Fibroblast of the aortic adventitia (primary cell): Measurements from ENCODE around the gene RASEF. TPM values are rescaled to one million over a fixed set of nuclear protein-coding genes. Genes with fewer than 3 reads are reported as not detected.

ENCODE experiments used
- DNase-seq: peaks from one replicate; pipeline ENCODE4 v3.0.0-alpha.2; 2010; ENCODE audit warnings: low read depth
- H3K4me3 ChIP-seq: 2 replicates; pipeline ENCODE4 v1.5.1; 2011; ENCODE audit warnings: low read depth, mild to moderate bottlenecking, control low read depth, low read length, moderate library complexity
- total RNA-seq: library from RNA; depleted of rRNA; stranded (reverse); fragments of >200 nt; gene quantifications from 2 replicates; pipeline ENCODE4 v1.2.3, GENCODE V29; 2012; ENCODE audit warnings: low replicate concordance
- TF ChIP-seq, protein P1 (sequence below): IDR thresholded peaks from 2 replicates; pipeline ENCODE4 v1.5.1; 2011; ENCODE audit warnings: mild to moderate bottlenecking, low read length, control low read depth, inconsistent platforms; ENCODE audit not compliant: insufficient read depth

Gene RASEF
- total RNA-seq, 1 donor, result 0.27 TPM

DNA sequence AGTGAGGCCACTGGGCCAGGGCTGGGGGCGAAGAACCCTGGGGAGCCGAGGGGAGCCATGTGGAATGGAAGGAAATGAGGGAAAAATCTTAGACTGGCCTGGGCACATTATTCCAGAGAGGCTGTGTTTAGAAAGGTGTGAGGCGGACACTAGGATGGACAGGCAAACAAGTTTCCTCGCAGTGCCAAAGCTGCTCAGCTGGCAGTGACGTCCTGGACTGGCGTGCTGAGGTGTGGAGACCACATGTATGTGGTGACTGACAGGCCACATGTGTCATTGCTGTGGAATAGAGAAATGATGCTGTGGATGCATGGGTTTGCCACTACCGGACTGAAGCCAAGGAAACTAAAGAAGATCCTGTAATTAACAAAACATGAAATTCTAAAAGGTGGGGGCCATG is 42.6 kb downstream of the RASEF start:
- no peak for DNase-seq

DNA sequence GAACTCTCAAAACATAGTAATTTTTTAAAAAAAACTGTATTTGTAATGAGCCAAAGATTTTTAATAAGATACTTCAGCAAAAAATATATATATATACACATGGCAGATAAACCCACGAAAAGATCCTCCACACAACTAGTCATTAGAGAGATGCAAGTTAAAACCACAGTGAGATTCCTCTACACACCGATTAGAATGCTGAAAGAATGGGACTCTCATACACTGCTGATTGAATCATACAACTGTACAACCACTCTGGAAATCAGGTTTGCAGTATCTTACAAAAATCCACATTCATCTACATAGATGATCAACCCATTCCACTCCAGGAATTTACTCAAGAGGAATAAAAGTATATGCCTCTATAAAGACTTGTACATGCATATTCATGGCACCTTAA is 43.7 kb downstream of the RASEF start:
- H3K4me3 ChIP-seq, result no peak overlapping the region
- TF ChIP-seq, protein P1, sequence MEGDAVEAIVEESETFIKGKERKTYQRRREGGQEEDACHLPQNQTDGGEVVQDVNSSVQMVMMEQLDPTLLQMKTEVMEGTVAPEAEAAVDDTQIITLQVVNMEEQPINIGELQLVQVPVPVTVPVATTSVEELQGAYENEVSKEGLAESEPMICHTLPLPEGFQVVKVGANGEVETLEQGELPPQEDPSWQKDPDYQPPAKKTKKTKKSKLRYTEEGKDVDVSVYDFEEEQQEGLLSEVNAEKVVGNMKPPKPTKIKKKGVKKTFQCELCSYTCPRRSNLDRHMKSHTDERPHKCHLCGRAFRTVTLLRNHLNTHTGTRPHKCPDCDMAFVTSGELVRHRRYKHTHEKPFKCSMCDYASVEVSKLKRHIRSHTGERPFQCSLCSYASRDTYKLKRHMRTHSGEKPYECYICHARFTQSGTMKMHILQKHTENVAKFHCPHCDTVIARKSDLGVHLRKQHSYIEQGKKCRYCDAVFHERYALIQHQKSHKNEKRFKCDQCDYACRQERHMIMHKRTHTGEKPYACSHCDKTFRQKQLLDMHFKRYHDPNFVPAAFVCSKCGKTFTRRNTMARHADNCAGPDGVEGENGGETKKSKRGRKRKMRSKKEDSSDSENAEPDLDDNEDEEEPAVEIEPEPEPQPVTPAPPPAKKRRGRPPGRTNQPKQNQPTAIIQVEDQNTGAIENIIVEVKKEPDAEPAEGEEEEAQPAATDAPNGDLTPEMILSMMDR, result no peak
- no peak for DNase-seq

More for the DNA sequence above, 42.6 kb downstream of the RASEF start:
- no peak overlapping the region for H3K4me3 ChIP-seq
- TF ChIP-seq, protein P1, result no peak

DNA sequence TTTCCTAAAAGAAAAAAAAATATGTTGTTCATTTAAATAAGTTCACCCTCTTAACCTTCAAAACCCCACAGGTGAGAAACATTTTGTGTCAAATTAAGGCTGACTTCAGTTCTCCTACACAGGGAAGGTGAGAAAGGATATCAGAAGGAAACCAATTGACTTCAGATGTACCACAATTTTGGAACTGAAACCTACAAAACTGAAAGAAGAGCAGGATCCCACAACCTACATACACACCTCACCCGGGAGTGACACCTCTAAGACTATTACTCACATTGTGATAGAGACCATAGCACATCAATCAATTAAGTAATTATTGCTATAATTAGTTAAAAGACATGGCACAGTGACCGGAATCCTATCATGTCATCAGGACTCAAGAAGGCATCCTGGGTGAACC is 47.0 kb downstream of the RASEF start:
- TF ChIP-seq, protein P1, result no peak
- no peak for DNase-seq
- H3K4me3 ChIP-seq, result no peak overlapping the region

DNA sequence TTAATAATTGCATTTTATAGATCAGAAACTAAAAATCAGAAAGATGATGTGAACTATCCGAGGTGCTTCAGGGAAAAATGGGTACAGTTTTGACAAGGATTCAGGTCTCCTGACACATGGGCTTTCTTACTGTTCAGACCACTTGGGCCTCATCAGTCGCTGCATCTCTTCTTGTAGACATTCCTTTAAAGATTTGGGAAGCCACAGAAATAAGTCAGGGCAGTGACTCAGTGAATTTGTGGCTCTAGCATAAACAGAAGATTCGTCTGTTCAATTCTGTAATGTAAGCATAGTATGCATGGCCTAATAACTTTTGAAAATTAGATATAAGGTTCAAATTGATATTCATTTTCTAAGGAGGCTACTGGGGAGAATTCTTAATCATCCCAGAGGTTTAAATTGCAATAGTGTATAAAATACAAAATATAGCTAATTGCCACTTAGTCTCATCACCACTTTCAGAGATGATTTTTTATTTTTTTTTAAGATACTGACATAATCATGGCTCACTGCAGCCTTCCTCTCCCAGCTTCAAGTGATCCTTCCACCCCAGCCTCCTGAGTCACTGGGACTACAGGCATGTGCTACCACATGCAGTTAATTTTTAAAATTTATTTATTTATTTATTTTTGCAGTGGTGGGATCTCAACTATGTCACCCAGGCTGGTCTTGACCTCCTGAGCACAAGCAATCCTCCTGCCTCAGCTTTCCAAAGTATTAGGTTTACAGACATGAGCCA is 48.9 kb downstream of the RASEF start:
- TF ChIP-seq, protein P1, result no peak
- peak; percentile 43 for DNase-seq
- no peak overlapping the region for H3K4me3 ChIP-seq

DNA sequence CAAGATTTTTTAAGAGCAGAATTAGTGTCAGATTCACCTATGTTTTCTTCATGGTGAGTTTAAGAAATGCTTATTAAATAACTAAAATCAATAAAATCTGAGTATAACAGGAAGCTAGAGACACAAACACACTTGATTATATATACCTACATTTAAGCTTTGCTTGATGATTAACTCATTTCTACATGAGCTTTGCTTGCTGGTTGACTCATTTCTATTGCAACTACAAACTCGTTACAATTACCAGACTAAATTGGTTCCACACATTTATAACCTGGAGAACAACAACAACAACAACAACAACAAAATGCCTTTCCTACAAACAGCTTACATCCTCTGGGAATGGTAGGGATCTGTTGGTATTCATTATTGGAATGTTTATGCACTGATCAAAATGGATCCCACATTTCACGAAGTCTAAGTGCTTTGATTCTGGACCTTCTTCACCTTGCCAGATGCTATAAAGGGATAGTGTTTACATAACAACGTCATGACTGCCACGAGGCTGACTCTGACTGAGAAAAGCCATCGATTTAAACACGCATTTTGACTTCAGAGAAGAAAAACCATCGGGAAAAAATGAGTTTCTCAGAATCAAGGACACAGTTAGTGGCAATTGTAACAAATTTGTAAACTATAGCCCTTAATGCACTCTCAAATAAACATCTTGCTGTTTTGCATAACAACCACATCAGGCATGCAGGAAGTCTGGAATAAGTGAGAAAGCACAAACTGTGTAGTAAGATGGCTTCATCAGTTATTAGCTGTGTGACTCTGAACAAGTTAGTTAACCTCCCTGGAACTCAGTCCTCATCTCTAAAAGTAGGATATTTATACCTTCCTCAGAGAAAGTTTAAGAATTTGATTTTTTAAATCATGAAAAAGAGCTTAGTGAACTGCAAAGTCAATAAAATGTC is 49.8 kb downstream of the RASEF start:
- H3K4me3 ChIP-seq, result no peak overlapping the region
- TF ChIP-seq, protein P1, result no peak
- DNase-seq, result no peak

DNA sequence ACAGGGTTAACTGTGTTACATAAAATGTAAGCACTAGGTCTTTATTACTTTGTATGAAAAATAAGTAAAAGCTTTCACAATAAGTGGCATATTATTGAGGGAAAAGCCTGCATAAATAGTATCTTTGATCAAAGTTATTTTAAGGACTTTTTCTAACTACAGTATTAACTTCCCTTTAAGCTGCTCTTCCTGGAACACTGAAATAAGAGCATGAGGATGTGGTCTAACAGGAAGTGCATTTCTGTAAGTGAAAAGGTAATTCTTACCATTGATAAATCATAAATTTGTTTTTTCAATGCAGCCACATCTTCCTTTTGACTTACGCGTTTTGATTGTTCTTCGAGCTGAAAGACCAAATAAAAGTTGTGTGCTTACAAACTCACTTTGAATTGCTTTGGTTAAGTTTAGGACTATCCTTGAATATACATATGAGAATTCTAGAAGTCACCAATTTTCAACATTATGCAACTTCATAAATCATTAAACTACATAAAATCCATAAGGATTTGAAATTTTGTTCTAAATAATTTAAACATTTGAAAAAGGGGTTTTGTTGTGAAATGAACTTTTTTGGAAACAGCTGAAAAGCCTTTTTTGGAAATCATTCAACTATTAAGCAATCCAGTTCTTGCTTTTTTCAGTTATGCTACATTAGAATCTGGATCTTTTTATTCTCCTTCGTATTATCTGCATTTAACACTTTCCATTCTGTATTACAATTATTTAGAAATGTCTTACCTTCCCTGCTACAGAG is 50.6 kb downstream of the RASEF start:
- no peak overlapping the region for H3K4me3 ChIP-seq
- peak; percentile 29 for DNase-seq
- TF ChIP-seq, protein P1, result no peak
